Neural cell (in vitro differentiated cells): ENCODE results near the gene RALB. TPM values are rescaled to one million over a fixed set of nuclear protein-coding genes. Genes with fewer than 3 reads are reported as not detected.

Experiments
- H2AFZ ChIP-seq: fragments of 200-600, 300-800 bp; sonication (generic), shearing (Covaris generic); 2 replicates; pipeline ENCODE4 v1.6.0; 2014; ENCODE audit warnings: low read depth, mild to moderate bottlenecking, antibody characterized with exemption, low read length, moderate library complexity
- H3F3A ChIP-seq: fragments of 200-600 bp; shearing (Covaris generic); 2 replicates; pipeline ENCODE4 v1.6.1; 2016; ENCODE audit warnings: mild to moderate bottlenecking, moderate library complexity, mixed read lengths, antibody characterized with exemption, low read length; ENCODE audit not compliant: insufficient read depth, poor library complexity, severe bottlenecking
- H3K27ac ChIP-seq: fragments of 200-600, 300-800 bp; sonication (generic), shearing (Covaris generic); 2 replicates; pipeline ENCODE4 v1.5.1; 2014; ENCODE audit warnings: mild to moderate bottlenecking, low read length, moderate library complexity
- H3K27me3 ChIP-seq: fragments of 300-800, 200-600 bp; sonication (generic), shearing (Covaris generic); 2 replicates; pipeline ENCODE4 v1.6.0; 2014; ENCODE audit warnings: mild to moderate bottlenecking, low read depth, low read length, moderate library complexity; ENCODE audit not compliant: insufficient read depth
- H3K36me3 ChIP-seq: fragments of 300-800, 200-600 bp; sonication (generic), shearing (Covaris generic); 2 replicates; pipeline ENCODE4 v1.5.1; 2014; ENCODE audit warnings: mild to moderate bottlenecking, antibody characterized with exemption, low read length, moderate library complexity; ENCODE audit not compliant: insufficient read depth
- H3K4me2 ChIP-seq: fragments of 300-800, 200-600 bp; sonication (generic), shearing (Covaris generic); 2 replicates; pipeline ENCODE4 v1.6.0; 2014; ENCODE audit warnings: mild to moderate bottlenecking, low read length
- H3K4me3 ChIP-seq: fragments of 300-800, 200-600 bp; sonication (generic), shearing (Covaris generic); 2 replicates; pipeline ENCODE4 v1.5.1; 2014; ENCODE audit warnings: mild to moderate bottlenecking, low read length, moderate library complexity
- H3K79me2 ChIP-seq: fragments of 200-600 bp; shearing (Covaris generic); replicated peaks from 2 replicates; pipeline ENCODE4 v1.6.0; 2014; ENCODE audit warnings: mild to moderate bottlenecking, low read length, moderate library complexity; ENCODE audit not compliant: insufficient read depth
- H3K9ac ChIP-seq: fragments of 300-800, 200-600 bp; sonication (generic), shearing (Covaris generic); 2 replicates; pipeline ENCODE4 v1.6.1; 2016; ENCODE audit warnings: mild to moderate bottlenecking, low read length, mixed read lengths
- H3K9me2 ChIP-seq: fragments of 200-600 bp; shearing (Covaris generic); 2 replicates; pipeline ENCODE4 v1.6.1; 2016; ENCODE audit warnings: mild to moderate bottlenecking, low read length, mixed read lengths; ENCODE audit not compliant: insufficient read depth
- H3K9me3 ChIP-seq: fragments of 200-600, 300-800 bp; sonication (generic), shearing (Covaris generic); 2 replicates; pipeline ENCODE4 v1.6.1; 2016; ENCODE audit warnings: mild to moderate bottlenecking, mixed run types, low read length, moderate library complexity, mixed read lengths
- H4K20me1 ChIP-seq: fragments of 200-600 bp; shearing (Covaris generic); 2 replicates; pipeline ENCODE4 v1.6.1; 2016; ENCODE audit warnings: mild to moderate bottlenecking, mixed run types; ENCODE audit not compliant: insufficient read depth
- EP300 ChIP-seq: fragments of 450-650 bp; conservative IDR thresholded peaks from 2 replicates; pipeline ENCODE4 v1.6.1; 2014; ENCODE audit warnings: antibody characterized with exemption, mild to moderate bottlenecking, moderate library complexity; ENCODE audit not compliant: poor library complexity, severe bottlenecking
- EZH2 ChIP-seq: fragments of 200-600, 300-800 bp; shearing (Covaris generic), sonication (generic); IDR thresholded peaks from 2 replicates; pipeline ENCODE4 v1.6.1; 2014; ENCODE audit warnings: antibody characterized with exemption, low read length, borderline replicate concordance, mild to moderate bottlenecking; ENCODE audit not compliant: insufficient read depth, poor library complexity, severe bottlenecking
- MXI1 ChIP-seq: fragments of 450-650 bp; conservative IDR thresholded peaks from 2 replicates; pipeline ENCODE4 v1.6.1; 2014; ENCODE audit warnings: antibody characterized with exemption, mild to moderate bottlenecking; ENCODE audit not compliant: poor library complexity, severe bottlenecking
- POLR2AphosphoS5 ChIP-seq: IDR thresholded peaks from 2 replicates; pipeline ENCODE4 v1.6.1; 2012
- RAD21 ChIP-seq: fragments of 450-650 bp; conservative IDR thresholded peaks from 2 replicates; pipeline ENCODE4 v1.6.1; 2014; ENCODE audit warnings: antibody characterized with exemption, mild to moderate bottlenecking, moderate library complexity
- SMC3 ChIP-seq: fragments of 450-650 bp; conservative IDR thresholded peaks from 2 replicates; pipeline ENCODE4 v1.6.1; 2014; ENCODE audit warnings: antibody characterized with exemption, mild to moderate bottlenecking, moderate library complexity; ENCODE audit not compliant: poor library complexity
- TAF1 ChIP-seq: IDR thresholded peaks from 2 replicates; pipeline ENCODE4 v1.6.1; 2012; ENCODE audit warnings: low read depth
- polyA plus RNA-seq: library from polyadenylated mRNA; depleted of rRNA; stranded (reverse); fragments of >200 nt; gene quantifications from 2 replicates; pipeline ENCODE4 v1.2.3, GENCODE V29; 2014
- TF ChIP-seq, protein P1 (sequence below): fragments of 450-650 bp; IDR thresholded peaks from 2 replicates; pipeline ENCODE4 v1.5.1; 2014; ENCODE audit warnings: antibody characterized with exemption, mild to moderate bottlenecking, moderate library complexity; ENCODE audit not compliant: poor library complexity, severe bottlenecking
- TF ChIP-seq, protein P2 (sequence below): IDR thresholded peaks from 2 replicates; pipeline ENCODE4 v1.6.1; 2012; ENCODE audit warnings: borderline replicate concordance

The RALB gene
- polyA plus RNA-seq, 1 donor from 2014 or later, result 50.6 TPM

DNA sequence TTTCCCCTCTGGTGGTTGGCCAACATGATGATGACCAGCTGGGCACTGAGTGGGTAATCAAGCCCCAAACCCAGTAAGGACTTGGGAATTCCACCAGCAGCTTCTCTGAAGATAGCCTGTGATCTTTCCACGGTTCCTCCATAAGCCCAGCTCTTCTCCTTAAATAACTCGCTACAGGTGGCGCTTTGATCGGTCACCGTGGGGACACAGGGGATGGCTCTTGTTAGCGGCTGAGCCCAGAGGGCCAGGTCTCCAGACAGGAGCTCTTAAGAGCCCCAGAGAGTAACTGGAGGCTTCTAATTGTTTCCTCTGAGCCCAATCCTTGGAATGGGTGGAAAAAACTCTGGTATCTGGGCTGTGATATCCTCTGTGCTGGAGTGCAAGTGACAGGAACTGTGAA, 79.7 kb downstream of the RALB start:
- H3K4me2 ChIP-seq, result no peak overlapping the region
- H3F3A ChIP-seq, result no peaks in the 10 kb centered on the region
- no peaks in the 10 kb centered on the region for H3K9me3 ChIP-seq
- no peak overlapping the region for H2AFZ ChIP-seq
- H4K20me1 ChIP-seq, result no peaks in the 10 kb centered on the region
- H3K27me3 ChIP-seq, result no peaks in the 10 kb centered on the region
- no peak overlapping the region for H3K27ac ChIP-seq
- no peak overlapping the region for H3K4me3 ChIP-seq
- no peaks in the 10 kb centered on the region for H3K9me2 ChIP-seq
- no peak for TF ChIP-seq RAD21
- no peak for TF ChIP-seq EP300
- TF ChIP-seq EZH2, result no peak
- TF ChIP-seq, protein P1, sequence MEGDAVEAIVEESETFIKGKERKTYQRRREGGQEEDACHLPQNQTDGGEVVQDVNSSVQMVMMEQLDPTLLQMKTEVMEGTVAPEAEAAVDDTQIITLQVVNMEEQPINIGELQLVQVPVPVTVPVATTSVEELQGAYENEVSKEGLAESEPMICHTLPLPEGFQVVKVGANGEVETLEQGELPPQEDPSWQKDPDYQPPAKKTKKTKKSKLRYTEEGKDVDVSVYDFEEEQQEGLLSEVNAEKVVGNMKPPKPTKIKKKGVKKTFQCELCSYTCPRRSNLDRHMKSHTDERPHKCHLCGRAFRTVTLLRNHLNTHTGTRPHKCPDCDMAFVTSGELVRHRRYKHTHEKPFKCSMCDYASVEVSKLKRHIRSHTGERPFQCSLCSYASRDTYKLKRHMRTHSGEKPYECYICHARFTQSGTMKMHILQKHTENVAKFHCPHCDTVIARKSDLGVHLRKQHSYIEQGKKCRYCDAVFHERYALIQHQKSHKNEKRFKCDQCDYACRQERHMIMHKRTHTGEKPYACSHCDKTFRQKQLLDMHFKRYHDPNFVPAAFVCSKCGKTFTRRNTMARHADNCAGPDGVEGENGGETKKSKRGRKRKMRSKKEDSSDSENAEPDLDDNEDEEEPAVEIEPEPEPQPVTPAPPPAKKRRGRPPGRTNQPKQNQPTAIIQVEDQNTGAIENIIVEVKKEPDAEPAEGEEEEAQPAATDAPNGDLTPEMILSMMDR, result no peak
- TF ChIP-seq SMC3, result no peak
- TF ChIP-seq TAF1, result no peak
- TF ChIP-seq POLR2AphosphoS5, result no peak
- no peak for TF ChIP-seq MXI1
- TF ChIP-seq, protein P2, sequence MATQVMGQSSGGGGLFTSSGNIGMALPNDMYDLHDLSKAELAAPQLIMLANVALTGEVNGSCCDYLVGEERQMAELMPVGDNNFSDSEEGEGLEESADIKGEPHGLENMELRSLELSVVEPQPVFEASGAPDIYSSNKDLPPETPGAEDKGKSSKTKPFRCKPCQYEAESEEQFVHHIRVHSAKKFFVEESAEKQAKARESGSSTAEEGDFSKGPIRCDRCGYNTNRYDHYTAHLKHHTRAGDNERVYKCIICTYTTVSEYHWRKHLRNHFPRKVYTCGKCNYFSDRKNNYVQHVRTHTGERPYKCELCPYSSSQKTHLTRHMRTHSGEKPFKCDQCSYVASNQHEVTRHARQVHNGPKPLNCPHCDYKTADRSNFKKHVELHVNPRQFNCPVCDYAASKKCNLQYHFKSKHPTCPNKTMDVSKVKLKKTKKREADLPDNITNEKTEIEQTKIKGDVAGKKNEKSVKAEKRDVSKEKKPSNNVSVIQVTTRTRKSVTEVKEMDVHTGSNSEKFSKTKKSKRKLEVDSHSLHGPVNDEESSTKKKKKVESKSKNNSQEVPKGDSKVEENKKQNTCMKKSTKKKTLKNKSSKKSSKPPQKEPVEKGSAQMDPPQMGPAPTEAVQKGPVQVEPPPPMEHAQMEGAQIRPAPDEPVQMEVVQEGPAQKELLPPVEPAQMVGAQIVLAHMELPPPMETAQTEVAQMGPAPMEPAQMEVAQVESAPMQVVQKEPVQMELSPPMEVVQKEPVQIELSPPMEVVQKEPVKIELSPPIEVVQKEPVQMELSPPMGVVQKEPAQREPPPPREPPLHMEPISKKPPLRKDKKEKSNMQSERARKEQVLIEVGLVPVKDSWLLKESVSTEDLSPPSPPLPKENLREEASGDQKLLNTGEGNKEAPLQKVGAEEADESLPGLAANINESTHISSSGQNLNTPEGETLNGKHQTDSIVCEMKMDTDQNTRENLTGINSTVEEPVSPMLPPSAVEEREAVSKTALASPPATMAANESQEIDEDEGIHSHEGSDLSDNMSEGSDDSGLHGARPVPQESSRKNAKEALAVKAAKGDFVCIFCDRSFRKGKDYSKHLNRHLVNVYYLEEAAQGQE, result no peak
- no peaks in the 10 kb centered on the region for H3K79me2 ChIP-seq
- no peaks in the 10 kb centered on the region for H3K36me3 ChIP-seq
- H3K9ac ChIP-seq, result no peak overlapping the region

DNA sequence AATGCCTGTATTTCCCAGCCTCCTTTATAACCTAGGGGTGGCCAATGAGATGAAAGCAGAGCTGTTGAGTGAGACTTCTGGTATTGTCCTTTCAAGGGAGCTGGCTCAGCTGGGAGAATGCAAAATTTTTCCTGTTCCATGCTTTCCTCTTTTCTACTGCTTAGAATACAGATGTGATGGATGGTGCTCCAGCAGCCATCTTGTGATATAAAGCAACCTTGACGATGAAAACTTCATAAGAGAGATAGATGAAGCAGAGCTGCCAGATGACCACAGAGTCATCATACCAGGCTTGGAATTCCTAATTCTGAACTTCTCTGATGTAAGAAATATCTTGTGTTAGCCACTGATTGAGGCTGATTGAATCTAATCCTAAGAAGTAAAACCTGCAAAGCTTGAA, 81.4 kb downstream of the RALB start:
- Histone ChIP-seq H3K4me2 (no peak overlapping the region), H3K27ac (no peak overlapping the region), H3K9me2 (no peaks in the 10 kb centered on the region), H3K4me3 (no peak overlapping the region), H3K9ac (no peak overlapping the region), H3K27me3 (no peaks in the 10 kb centered on the region), H2AFZ (no peak overlapping the region), H4K20me1 (no peaks in the 10 kb centered on the region), H3F3A (no peaks in the 10 kb centered on the region), H3K79me2 (no peaks in the 10 kb centered on the region), H3K9me3 (no peaks in the 10 kb centered on the region), H3K36me3 (no peaks in the 10 kb centered on the region)
- TF ChIP-seq MXI1 (no peak), POLR2AphosphoS5 (no peak), SMC3 (no peak), RAD21 (no peak), EP300 (no peak), TAF1 (no peak), EZH2 (no peak)
- TF ChIP-seq, protein P2, result no peak
- TF ChIP-seq, protein P1, result no peak
